Right lobe of liver (tissue), 4 donors: ENCODE results near the gene ENOX2.

Experiments
- CTCF ChIP-seq, 4 donors: fragments of 200-600 bp in 3 of 4; fragments of 450-650 bp in 1 of 4; IDR thresholded peaks; one replicate each; pipeline versions ENCODE4 v1.5.1 to v1.8.0; 2016 to 2022; ENCODE audit warnings: antibody characterized with exemption in 4 of 4, mild to moderate bottlenecking in 2 of 4
- POLR2A ChIP-seq: fragments of 450-650 bp; IDR thresholded peaks from one replicate; pipeline ENCODE4 v1.6.1; 2017; ENCODE audit warnings: antibody characterized with exemption, mild to moderate bottlenecking
- donor health status: DM: no; HTN: no; CAD: no.
- donor health status: DM: no; HTN: no; CAD: no.
- donor health status: DM: no; HTN: yes; CAD: no.

GRCh38 chrX:130719413-130719812 is 183.6 kb downstream of the ENOX2 start:
- TF ChIP-seq CTCF (IDR thresholded peaks at IDR 0.05) (no peak), POLR2A (no peak)
